ENCODE results near the gene VAV2. TPM values are rescaled to one million over a fixed set of nuclear protein-coding genes. Genes with fewer than 3 reads are reported as not detected.

The VAV2 gene
- total and polyA plus RNA-seq, 9 of the 15 experiments (the other 6 are each of a cell fraction or from before 2014, with no cell fraction given) = 0.01 to 2.7 (median 1.0) TPM; not detected in 1

GRCh38 chr9:133773889-133774655 is 218.1 kb downstream of the VAV2 start (continued):
- TF ChIP-seq ATF3 (IDR thresholded peaks at IDR 0.05) (no peak), ATF3 (CRISPR knock-in tag; conservative IDR thresholded peaks at IDR 0.05) (no peak), CBX3 (IDR thresholded peaks at IDR 0.05; ENCODE audit: borderline replicate concordance in 1 of 2, low read length in 2 of 2) (0 out of 3 replicates have a peak, but pooled peaks of 1 of the 2 experiments have one; percentile 15)

DNA sequence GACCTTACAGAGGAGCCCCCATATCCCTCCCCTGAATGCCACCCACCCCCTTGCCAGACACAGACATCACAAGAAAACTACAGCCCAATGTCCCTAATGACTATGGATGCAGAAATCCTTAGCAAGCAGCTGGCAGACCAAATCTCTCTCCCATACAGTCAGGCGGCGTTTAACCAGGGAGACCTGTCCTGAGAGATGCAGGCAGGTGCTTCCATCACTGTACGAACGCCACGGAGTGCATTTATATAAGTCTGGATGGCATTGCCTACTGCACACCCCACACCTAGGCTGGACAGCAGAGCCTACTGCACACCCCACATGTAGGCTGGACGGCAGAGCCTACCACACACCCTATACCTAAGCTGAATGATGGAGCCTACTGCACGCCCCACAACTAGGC is 219.5 kb downstream of the VAV2 start:
- no peak for TF ChIP-seq ZNF347 (CRISPR knock-in tag; IDR thresholded peaks at IDR 0.05; ENCODE audit: low read depth)
- TF ChIP-seq ZNF589 (CRISPR knock-in tag; IDR thresholded peaks at IDR 0.05; ENCODE audit: low read depth) = no peak
- no peak for TF ChIP-seq ESRRA (IDR thresholded peaks at IDR 0.05; ENCODE audit: borderline replicate concordance, low read depth)
- Histone ChIP-seq H3K36me3 (ENCODE audit: control insufficient read depth, insufficient read depth, low read length) (no peaks in the 10 kb centered on the region), H3K27ac (ENCODE audit: extremely low read depth, low read depth, low read length) (no peak overlapping the region), H3K79me2 (ENCODE audit: control insufficient read depth, insufficient read depth, low read length) (no peaks in the 10 kb centered on the region), H3K9me1 (ENCODE audit: control insufficient read depth, insufficient read depth, low read length) (no peaks in the 10 kb centered on the region), H2AFZ (ENCODE audit: low read depth, low read length) (no peak overlapping the region), H3K9ac (ENCODE audit: insufficient read depth in 1 of 2, low read depth in 2 of 2, low read length in 2 of 2) (no peak overlapping the region), H3K9me3 (replicated peaks; ENCODE audit: control insufficient read depth, insufficient read depth, low read depth, low read length) (peaks cover 7% of the 10 kb centered on the region), H3K27me3 (ENCODE audit: control insufficient read depth in 2 of 2, insufficient read depth in 2 of 2, low read length in 2 of 2) (peaks cover 3 to 21% of the 10 kb centered on the region in 2 experiments; a peak in 4 of 5 replicates), H3K4me3 (no peak overlapping the region), H3K4me2 (ENCODE audit: insufficient read depth, low read length) (no peak overlapping the region), H4K20me1 (replicated peaks; ENCODE audit: control insufficient read depth, insufficient read depth, low read length) (no peaks in the 10 kb centered on the region), H3K4me1 (replicated peaks in 1 of 2; ENCODE audit: control insufficient read depth in 2 of 2, insufficient read depth in 2 of 2, low read length in 2 of 2) (no peaks in the 10 kb centered on the region)
- WGBS (ENCODE audit: insufficient coverage, low coverage, missing lambda C conversion rate) = 3% methylated on average over 7 of the region's 7 CpGs
- ChIA-PET POLR2A (no interaction called here), CTCF (ENCODE audit: low intra/inter-chr PET ratio) (no interaction called here)
- intact Hi-C loops (cut with micrococcal nuclease) = no loop called here
- no TSS peak for BruUV-seq (replicated peaks)
- in situ Hi-C loops (cut with MboI) = no loop called here
- FAIRE-seq (no peak), DNase-seq (ENCODE audit: extremely low read depth in 1 of 4, low spot score in 3 of 4) (no peak), ATAC-seq (no peak)

Measured in K562 (cell line).